Measurements from ENCODE around the gene TUBA4A. TPM values are rescaled to one million over a fixed set of nuclear protein-coding genes. Genes with fewer than 3 reads are reported as not detected.

TUBA4A gene
- total RNA-seq, 1 donor from 2014 or later = 47.9 TPM

- Histone ChIP-seq H3K36me3 (ENCODE audit: control insufficient read depth, insufficient read depth, low read length) (no peaks in the 10 kb centered on the region), H3K4me3 (ENCODE audit: low read depth, low read length) (no peak overlapping the region), H3K27me3 (ENCODE audit: control insufficient read depth, insufficient read depth, low read length) (peaks cover 16% of the 10 kb centered on the region)
- DNase-seq (ENCODE audit: low read depth) = no peak
- TF ChIP-seq, protein P1, sequence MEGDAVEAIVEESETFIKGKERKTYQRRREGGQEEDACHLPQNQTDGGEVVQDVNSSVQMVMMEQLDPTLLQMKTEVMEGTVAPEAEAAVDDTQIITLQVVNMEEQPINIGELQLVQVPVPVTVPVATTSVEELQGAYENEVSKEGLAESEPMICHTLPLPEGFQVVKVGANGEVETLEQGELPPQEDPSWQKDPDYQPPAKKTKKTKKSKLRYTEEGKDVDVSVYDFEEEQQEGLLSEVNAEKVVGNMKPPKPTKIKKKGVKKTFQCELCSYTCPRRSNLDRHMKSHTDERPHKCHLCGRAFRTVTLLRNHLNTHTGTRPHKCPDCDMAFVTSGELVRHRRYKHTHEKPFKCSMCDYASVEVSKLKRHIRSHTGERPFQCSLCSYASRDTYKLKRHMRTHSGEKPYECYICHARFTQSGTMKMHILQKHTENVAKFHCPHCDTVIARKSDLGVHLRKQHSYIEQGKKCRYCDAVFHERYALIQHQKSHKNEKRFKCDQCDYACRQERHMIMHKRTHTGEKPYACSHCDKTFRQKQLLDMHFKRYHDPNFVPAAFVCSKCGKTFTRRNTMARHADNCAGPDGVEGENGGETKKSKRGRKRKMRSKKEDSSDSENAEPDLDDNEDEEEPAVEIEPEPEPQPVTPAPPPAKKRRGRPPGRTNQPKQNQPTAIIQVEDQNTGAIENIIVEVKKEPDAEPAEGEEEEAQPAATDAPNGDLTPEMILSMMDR (IDR thresholded peaks at IDR 0.05; ENCODE audit: insufficient read depth, low read length, severe bottlenecking) = peak; percentile 11
- FAIRE-seq = no peak
Observed at GRCh38 chr2:219297766-219298456, 44.2 kb upstream of the TUBA4A start.

DNA sequence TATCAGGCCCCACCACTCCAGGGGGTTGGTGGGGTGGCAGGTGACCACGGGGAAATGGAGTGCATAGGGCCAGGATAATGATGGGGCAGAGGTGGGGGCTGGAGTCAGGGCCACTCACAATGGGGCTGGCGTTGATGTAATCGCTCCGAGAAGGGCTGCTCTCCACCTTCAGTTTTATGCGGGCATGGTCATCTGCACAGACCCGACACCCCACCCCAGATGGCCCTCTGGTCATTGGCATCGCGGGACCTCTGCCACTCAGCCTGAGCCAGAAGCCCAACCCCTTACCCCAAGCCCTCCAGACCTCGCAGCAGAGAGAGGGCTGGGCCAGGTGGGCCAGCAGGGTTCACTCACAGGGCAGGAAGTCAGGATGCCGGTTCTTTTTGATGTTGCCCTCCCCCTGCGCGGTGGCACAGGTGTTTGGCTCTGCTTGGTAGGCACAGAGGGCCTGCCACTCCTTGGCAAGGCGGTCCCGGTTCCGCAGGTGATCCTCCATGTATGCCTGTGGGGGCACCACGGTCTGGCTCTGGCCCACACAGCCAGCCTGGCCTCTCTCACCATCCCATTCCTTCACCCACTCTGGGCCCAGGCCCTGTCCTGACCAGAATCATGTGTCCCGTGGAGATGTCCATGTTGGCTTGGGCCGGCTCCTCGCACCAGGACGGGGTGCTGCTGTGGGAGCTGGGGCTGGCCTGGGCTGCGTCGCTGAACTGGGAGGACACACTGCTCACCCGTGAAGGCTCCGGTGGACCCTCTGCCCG lies 43.1 kb upstream of the TUBA4A start:
- no peaks in the 10 kb centered on the region for H3K36me3 ChIP-seq (ENCODE audit: control insufficient read depth, insufficient read depth, low read length)
- no peak for DNase-seq (ENCODE audit: low read depth)
- no peak for FAIRE-seq
- TF ChIP-seq, protein P1 (IDR thresholded peaks at IDR 0.05; ENCODE audit: insufficient read depth, low read length, severe bottlenecking) = no peak
- H3K27me3 ChIP-seq (ENCODE audit: control insufficient read depth, insufficient read depth, low read length) = peaks cover 16% of the 10 kb centered on the region
- H3K4me3 ChIP-seq (ENCODE audit: low read depth, low read length) = no peak overlapping the region

- FAIRE-seq (no peak), DNase-seq (ENCODE audit: low read depth) (no peak)
- Histone ChIP-seq H3K4me3 (ENCODE audit: low read depth, low read length) (no peak overlapping the region), H3K36me3 (ENCODE audit: control insufficient read depth, insufficient read depth, low read length) (no peaks in the 10 kb centered on the region), H3K27me3 (ENCODE audit: control insufficient read depth, insufficient read depth, low read length) (peaks cover 13% of the 10 kb centered on the region)
- TF ChIP-seq, protein P1 (IDR thresholded peaks at IDR 0.05; ENCODE audit: insufficient read depth, low read length, severe bottlenecking) = no peak
Observed at GRCh38 chr2:219296142-219296541, 42.4 kb upstream of the TUBA4A start.

GRCh38 chr2:219294356-219295351 lies 40.9 kb upstream of the TUBA4A start:
- Histone ChIP-seq H3K27me3 (ENCODE audit: control insufficient read depth, insufficient read depth, low read length) (peaks cover 4% of the 10 kb centered on the region), H3K36me3 (ENCODE audit: control insufficient read depth, insufficient read depth, low read length) (no peaks in the 10 kb centered on the region), H3K4me3 (ENCODE audit: low read depth, low read length) (peak overlapping the region; percentile 59)
- TF ChIP-seq, protein P1 (IDR thresholded peaks at IDR 0.05; ENCODE audit: insufficient read depth, low read length, severe bottlenecking) = peak; percentile 96
- FAIRE-seq = no peak
- DNase-seq (ENCODE audit: low read depth) = peak; percentile 77

GRCh38 chr2:219293736-219294231 lies 40.1 kb upstream of the TUBA4A start:
- Histone ChIP-seq H3K27me3 (ENCODE audit: control insufficient read depth, insufficient read depth, low read length) (no peaks in the 10 kb centered on the region), H3K4me3 (ENCODE audit: low read depth, low read length) (no peak overlapping the region), H3K36me3 (ENCODE audit: control insufficient read depth, insufficient read depth, low read length) (no peaks in the 10 kb centered on the region)
- DNase-seq (ENCODE audit: low read depth) = no peak
- no peak for FAIRE-seq
- TF ChIP-seq, protein P1 (IDR thresholded peaks at IDR 0.05; ENCODE audit: insufficient read depth, low read length, severe bottlenecking) = no peak
